K562 (cell line): ENCODE data around the gene SYS1. TPM values are rescaled to one million over a fixed set of nuclear protein-coding genes. Genes with fewer than 3 reads are reported as not detected.

Experiments
- ATAC-seq: fragments of 200-7000 bp; cut with Tn5 transposase; 3 replicates; pipeline ENCODE4 v1.9.1; 2020; ENCODE audit warnings: moderate library complexity
- Bru-seq: library from RNA; stranded (reverse); fragments of 400-500 nt; gene quantifications from one replicate; lab custom pipeline; 2021; lab: Mats Ljungman, UMichigan
- BruChase-seq, 2 experiments: library from RNA; stranded (reverse); fragments of 400-500 nt; gene quantifications; one replicate each; lab custom pipeline; 2021; lab: Mats Ljungman, UMichigan
- BruUV-seq: library from RNA; stranded (reverse); fragments of 400-500 nt; replicated peaks from 2 replicates; lab custom pipeline; 2021; lab: Mats Ljungman, UMichigan
- CTCF ChIA-PET: fragments of 300-600 bp; formaldehyde crosslinking; extraction: SDS; loops from one replicate; lab custom pipeline; 2021; ENCODE audit warnings: low intra/inter-chr PET ratio; lab: Yijun Ruan, JAX
- POLR2A ChIA-PET: fragments of 300-600, 350-650 bp; sonication (Branson Sonifier 250); formaldehyde crosslinking; extraction: SDS; loops from one replicate; lab custom pipeline; 2021; ENCODE audit warnings: antibody characterized with exemption, inconsistent platforms; lab: Yijun Ruan, JAX
- DNase-seq, 4 experiments: peaks; one replicate each; pipeline versions ENCODE4 v3.0.0 to v3.0.0-alpha.2; 2011 to 2018; ENCODE audit warnings: low spot score in 3 of 4, mixed read lengths in 3 of 4; ENCODE audit errors: extremely low read depth in 1 of 4
- FAIRE-seq: peaks from 2 replicates; lab custom pipeline; 2011; peaks lifted over from hg19 to GRCh38; lab: Jason Lieb, UNC
- H2AFZ ChIP-seq: 2 replicates; pipeline ENCODE4 v1.6.0; 2011; ENCODE audit warnings: low read depth, low read length, control low read depth, inconsistent platforms
- H3K27ac ChIP-seq: fragments of 200-600 bp; 3 replicates; pipeline ENCODE4 v1.8.0; 2011; ENCODE audit warnings: low read depth, mild to moderate bottlenecking, control low read depth, inconsistent platforms, low read length, moderate library complexity, mixed read lengths; ENCODE audit errors: extremely low read depth
- H3K27me3 ChIP-seq, 2 experiments: fragments of 300-600 bp in 1 of 2; 2 replicates in 1 of 2; 3 replicates in 1 of 2; pipeline versions ENCODE4 v1.6.0 to v1.8.0; 2011; ENCODE audit warnings: inconsistent platforms in 2 of 2, low read length in 2 of 2, mild to moderate bottlenecking in 1 of 2, mixed read lengths in 1 of 2, moderate library complexity in 1 of 2; ENCODE audit not compliant: control insufficient read depth in 2 of 2, insufficient read depth in 2 of 2
- H3K36me3 ChIP-seq: fragments of 300-600 bp; 3 replicates; pipeline ENCODE4 v1.8.0; 2011; ENCODE audit warnings: mild to moderate bottlenecking, low read length, inconsistent platforms; ENCODE audit not compliant: control insufficient read depth, insufficient read depth
- H3K4me1 ChIP-seq, 2 experiments: fragments of 200-600 bp in 1 of 2; replicated peaks in 1 of 2; 2 replicates in 1 of 2; 3 replicates in 1 of 2; pipeline versions ENCODE4 v1.5.1 to v1.8.0; 2011; ENCODE audit warnings: inconsistent platforms in 2 of 2, low read length in 2 of 2, mild to moderate bottlenecking in 1 of 2, mixed read lengths in 1 of 2, moderate library complexity in 1 of 2; ENCODE audit not compliant: control insufficient read depth in 2 of 2, insufficient read depth in 2 of 2
- H3K4me2 ChIP-seq: 2 replicates; pipeline ENCODE4 v1.6.1; 2011; ENCODE audit warnings: low read length, control low read depth, inconsistent platforms, mixed read lengths; ENCODE audit not compliant: insufficient read depth
- H3K4me3 ChIP-seq: fragments of 200-600 bp; sonication (generic), shearing (Covaris generic); 2 replicates; pipeline ENCODE4 v1.5.1; 2016; ENCODE audit warnings: control low read depth, inconsistent platforms
- H3K79me2 ChIP-seq: fragments of 200-600 bp; 3 replicates; pipeline ENCODE4 v1.8.0; 2011; ENCODE audit warnings: low read length, inconsistent platforms; ENCODE audit not compliant: control insufficient read depth, insufficient read depth
- H3K9ac ChIP-seq, 2 experiments: 2 replicates each; pipeline versions ENCODE4 v1.6.0 to v1.6.1; 2011; ENCODE audit warnings: low read depth in 2 of 2, low read length in 2 of 2, control low read depth in 1 of 2, inconsistent platforms in 1 of 2, mild to moderate bottlenecking in 1 of 2, mixed read lengths in 1 of 2; ENCODE audit not compliant: insufficient read depth in 1 of 2
- H3K9me1 ChIP-seq: one replicate; pipeline ENCODE4 v1.6.0; 2011; ENCODE audit warnings: inconsistent platforms, mild to moderate bottlenecking, low read length, moderate library complexity; ENCODE audit not compliant: control insufficient read depth, insufficient read depth
- H3K9me3 ChIP-seq: replicated peaks from 2 replicates; pipeline ENCODE4 v1.5.1; 2011; ENCODE audit warnings: low read depth, low read length, inconsistent platforms; ENCODE audit not compliant: control insufficient read depth, insufficient read depth
- H4K20me1 ChIP-seq: replicated peaks from 2 replicates; pipeline ENCODE4 v1.6.1; 2011; ENCODE audit warnings: low read length, inconsistent platforms, mixed read lengths; ENCODE audit not compliant: control insufficient read depth, insufficient read depth
- DPF2 ChIP-seq: fragments of 450-650 bp; IDR thresholded peaks from 2 replicates; pipeline ENCODE4 v1.6.1; 2016
- ETV5 ChIP-seq: sonication (generic); formaldehyde crosslinking; IDR thresholded peaks from 2 replicates; pipeline ENCODE4 v1.4.0; 2020; ENCODE audit warnings: low read depth, mild to moderate bottlenecking, missing genetic modification reagents
- HIVEP1 ChIP-seq: fragments of 250-450 bp; sonication (Bioruptor Pico); IDR thresholded peaks from 2 replicates; pipeline ENCODE4 v1.4.0; 2020; ENCODE audit warnings: mild to moderate bottlenecking
- HNRNPH1 ChIP-seq: fragments of 200-400 bp; formaldehyde crosslinking; optimal IDR thresholded peaks from 2 replicates; pipeline ENCODE3; 2017; ENCODE audit warnings: low read depth, mild to moderate bottlenecking, low read length, moderate library complexity
- MTF1 ChIP-seq: fragments of 250-450 bp; sonication (Bioruptor Pico); IDR thresholded peaks from 2 replicates; pipeline ENCODE4 v1.9.0; 2021; ENCODE audit warnings: moderate library complexity, mild to moderate bottlenecking, inconsistent platforms, borderline replicate concordance
- PHF21A ChIP-seq: fragments of 450-650 bp; IDR thresholded peaks from 2 replicates; pipeline ENCODE4 v1.6.1; 2017; ENCODE audit warnings: low read depth, borderline replicate concordance
- PTTG1 ChIP-seq: fragments of 450-650 bp; IDR thresholded peaks from 2 replicates; pipeline ENCODE4 v1.6.1; 2016; ENCODE audit warnings: low read depth, mild to moderate bottlenecking, missing genetic modification characterization, missing compliant biosample characterization
- RBM39 ChIP-seq: fragments of 200-400 bp; formaldehyde crosslinking; optimal IDR thresholded peaks from 2 replicates; pipeline ENCODE3; 2018; ENCODE audit warnings: low read depth, low read length
- RUNX1 ChIP-seq: sonication (generic); IDR thresholded peaks from 2 replicates; pipeline ENCODE4 v1.6.1; 2016; ENCODE audit warnings: antibody characterized with exemption, low read depth
- TAF1 ChIP-seq: IDR thresholded peaks from 2 replicates; pipeline ENCODE4 v1.6.1; 2011; ENCODE audit warnings: mild to moderate bottlenecking, low read length, moderate library complexity; ENCODE audit not compliant: insufficient read depth, control insufficient read depth, severe bottlenecking; ENCODE audit errors: extremely low read depth
- WGBS: fragments of 100-300 bp; shearing (Covaris generic); methylation state at CpG from one replicate; pipeline ENCODE4 v1.1.6; 2016; ENCODE audit warnings: low coverage, mixed read lengths; ENCODE audit not compliant: insufficient coverage; ENCODE audit errors: missing lambda C conversion rate; 5-methylcytosine and 5-hydroxymethylcytosine counted together
- in situ Hi-C: fragments of 300-500 bp; cut with MboI; formaldehyde crosslinking; loops from 4 replicates; pipeline ENCODE4 v1.15.0; 2018; ENCODE audit warnings: inconsistent platforms, mixed read lengths
- intact Hi-C: fragments of 100-400 bp; cut with micrococcal nuclease; formaldehyde crosslinking; loops from 2 replicates; pipeline ENCODE4 v1.14.2; 2022
- long read RNA-seq, 3 experiments: library from polyadenylated mRNA in 2 of 3; library from RNA in 1 of 3; unstranded in 2 of 3; stranded (forward) in 1 of 3; transcript quantifications; one replicate each; pipeline ENCODE4 v2.0.0, GENCODE V29; 2019 to 2022
- polyA minus RNA-seq, 3 experiments: library from RNA; depleted of rRNA, polyadenylated mRNA; stranded (reverse); fragments of >200 nt; gene quantifications; 2 replicates each; pipeline ENCODE4 v1.2.3, GENCODE V29; 2011
- polyA plus RNA-seq, 8 experiments: library from polyadenylated mRNA; depleted of rRNA in 4 of 8; stranded (reverse) in 5 of 8; unstranded in 3 of 8; fragments of >200 nt; fragmentation: Nextera tagmentation in 2 of 8; fragmentation: Illumina TruSeq in 1 of 8; extraction: Ambion mirVana in 2 of 8; extraction: Trizol in 1 of 8; gene quantifications; 2 replicates each; pipeline versions ENCODE4 v1.2.1 to v1.2.3, GENCODE V29; 2011 to 2014; ENCODE audit warnings: inconsistent platforms in 1 of 8, missing spikeins in 1 of 8
- total RNA-seq, 7 experiments: library from RNA; depleted of rRNA in 6 of 7; stranded (reverse); fragments of >200 nt in 6 of 7; fragmentation: Illumina TruSeq in 2 of 7; extraction: Trizol in 2 of 7; gene quantifications; 2 replicates each; pipeline versions ENCODE4 v1.2.1 to v1.2.3, GENCODE V29; 2011 to 2021; ENCODE audit warnings: low replicate concordance in 1 of 7
- TF ChIP-seq, protein P1 (sequence below): conservative IDR thresholded peaks from 2 replicates; pipeline ENCODE4 v1.6.1; 2011; ENCODE audit warnings: low read depth, mild to moderate bottlenecking, low read length; ENCODE audit not compliant: control insufficient read depth
- TF ChIP-seq, protein P2 (sequence below): fragments of 450-650 bp; IDR thresholded peaks from 2 replicates; pipeline ENCODE4 v1.7.0; 2016; ENCODE audit warnings: borderline replicate concordance

SYS1 gene
- 34.4 and 53.1 TPM in 2 replicates for total RNA-seq (2011; cell fraction: chromatin; rRNA removed; ENCODE audit: low replicate concordance)
- total RNA-seq (2011; cell fraction: nucleolus; rRNA removed), result 52.6 and 58.5 TPM in 2 replicates
- total RNA-seq (2011; cell fraction: nucleoplasm; rRNA removed), result 50.7 and 61.6 TPM in 2 replicates
- total RNA-seq (2014; rRNA removed) (11.1 and 17.5 TPM in 2 replicates), total RNA-seq (2014; rRNA removed; fragmentation: Illumina TruSeq; extraction: Trizol) (14.3 and 15.3 TPM in 2 replicates), total RNA-seq (2015; rRNA removed; fragmentation: Illumina TruSeq; extraction: Trizol) (16.4 and 17.5 TPM in 2 replicates), total RNA-seq (2021) (20.4 and 23.9 TPM in 2 replicates), polyA plus RNA-seq (2011; rRNA removed) (18.2 and 20.2 TPM in 2 replicates), polyA plus RNA-seq (2014; fragmentation: Illumina TruSeq; extraction: Trizol) (14.6 and 15.7 TPM in 2 replicates), polyA plus RNA-seq (2014; fragmentation: Nextera tagmentation; extraction: Ambion mirVana) (10 to 100 TPM; 16.4 to 25.2 TPM), polyA plus RNA-seq (2014; rRNA removed) (20.4 and 23.1 TPM in 2 replicates), polyA minus RNA-seq (2011; rRNA and poly(A)+ RNA removed) (23.2 and 26.3 TPM in 2 replicates), Bru-seq, nascent RNA (percentile 68 among the genes with signal in this experiment), BruChase-seq, experiment 1, labeled RNA remaining after a 2-hour chase (percentile 69 among the genes with signal in this experiment), BruChase-seq, experiment 2, labeled RNA remaining after a 6-hour chase (percentile 76 among the genes with signal in this experiment)
- polyA plus RNA-seq (2011; cell fraction: cytosol; rRNA removed), result 35.0 and 82.1 TPM in 2 replicates
- polyA plus RNA-seq (2011; cell fraction: nucleus; rRNA removed), result 19.4 and 23.5 TPM in 2 replicates
- 13.0 and 20.4 TPM in 2 replicates for polyA plus RNA-seq (2012)
- 15.1 and 22.5 TPM in 2 replicates for polyA minus RNA-seq (2011; cell fraction: cytosol; rRNA and poly(A)+ RNA removed)
- polyA minus RNA-seq (2011; cell fraction: nucleus; rRNA and poly(A)+ RNA removed), result 19.5 and 28.4 TPM in 2 replicates
- long read RNA-seq, experiment 1, transcript SYS1-205 (3 exons, 433 nt), result minor isoform, 18 of 80 reads
- long read RNA-seq, experiment 1, transcript SYS1-201 (4 exons, 2,862 nt), result major isoform, 40 of 80 reads
- long read RNA-seq, experiment 1, partial matches to known transcripts, result 17 of 80 reads
- long read RNA-seq, experiment 1, other reads (novel, unspliced or antisense), result 4 of 80 reads
- long read RNA-seq, experiment 2, transcript SYS1-201 (4 exons, 2,862 nt), result major isoform, 11 of 23 reads
- long read RNA-seq, experiment 2, partial matches to known transcripts, result 6 of 23 reads
- long read RNA-seq, experiment 2, other reads (novel, unspliced or antisense), result 4 of 23 reads
- long read RNA-seq, experiment 3, transcript SYS1-201 (4 exons, 2,862 nt), result major isoform, 28 of 32 reads
- long read RNA-seq, experiment 3, partial matches to known transcripts, result 0 of 32 reads
- long read RNA-seq, experiment 3, other reads (novel, unspliced or antisense), result 2 of 32 reads

DNA sequence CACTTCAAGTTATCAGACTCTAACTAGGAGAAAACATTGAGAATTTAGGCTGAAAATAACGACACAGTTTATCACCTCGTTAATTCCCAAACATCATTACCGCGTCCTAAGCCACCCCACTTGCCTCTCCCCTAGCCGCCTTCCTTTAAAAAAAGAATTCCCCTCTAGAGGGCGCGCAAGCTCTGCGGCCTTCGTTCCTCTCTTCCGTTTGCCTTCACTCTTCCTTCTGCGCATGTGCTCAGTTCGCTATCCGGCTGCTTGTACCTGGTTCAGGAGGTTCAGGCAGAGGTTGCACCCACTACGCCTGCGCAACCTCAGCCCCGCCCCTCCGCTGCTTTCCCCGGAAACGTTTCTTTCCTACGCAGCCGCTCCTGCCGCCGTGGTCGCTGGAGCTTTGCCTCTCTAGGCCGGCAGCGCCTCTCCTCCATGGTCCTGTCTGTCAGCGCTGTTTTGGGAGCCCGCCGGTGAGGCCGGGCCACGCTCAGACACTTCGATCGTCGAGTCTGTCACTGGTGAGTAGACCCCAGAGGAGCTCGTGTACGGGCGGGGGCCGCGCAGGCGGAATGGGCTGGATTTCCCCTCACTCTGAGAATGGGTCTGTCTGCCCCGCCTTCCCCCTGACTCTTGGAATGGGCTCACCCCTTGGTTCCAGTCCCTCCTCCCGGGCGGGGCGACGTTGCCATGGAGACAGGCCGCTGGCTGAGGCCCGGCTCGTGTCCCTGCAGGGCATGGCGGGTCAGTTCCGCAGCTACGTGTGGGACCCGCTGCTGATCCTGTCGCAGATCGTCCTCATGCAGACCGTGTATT, at the start of gene SYS1:
Gene SYS1 (plus strand): TSS at position 353 of the 807 bp plus-strand sequence. CDS start 376 bp downstream, at position 729.
- intact Hi-C loops (loop anchor here (2.0 to 10.0 kb wide), 3 partner anchors 40 to 612 kb away; partner anchors contain the start of gene ZNF335), in situ Hi-C loops (no loop called here)
- Histone ChIP-seq H3K79me2 (peaks cover 20% of the 10 kb centered on the region), H3K36me3 (peaks cover 31% of the 10 kb centered on the region), H4K20me1 (no peaks in the 10 kb centered on the region), H3K9ac (peak within 1 kb of the TSS; percentile 96 to 98), H3K27ac (peak within 1 kb of the TSS; percentile 98), H3K9me1 (no peaks in the 10 kb centered on the region), H3K4me3 (peak within 1 kb of the TSS; percentile 81), H3K27me3 (no peaks in the 10 kb centered on the region), H3K4me1 (peaks cover 11 to 24% of the 10 kb centered on the region in 2 experiments), H2AFZ (peak within 1 kb of the TSS; percentile 100), H3K4me2 (peak within 1 kb of the TSS; percentile 98), H3K9me3 (no peaks in the 10 kb centered on the region)
- ChIA-PET POLR2A (interaction anchor here (0.7 to 2.5 kb wide), 21 partner anchors 9 to 771 kb away, joined by 3 to 38 read pairs (median 3); partner anchors contain the start of genes PCIF1, SDC4 and TP53TG5), CTCF (interaction anchor here (0.7 to 2.3 kb wide), 4 partner anchors 74 to 408 kb away, joined by 3 to 12 read pairs (median 4); no protein-coding TSS in a partner anchor)
- ATAC-seq, result peak; percentile 97
- FAIRE-seq, result peak; percentile 100
- under 1% methylated on average over 55 of the region's 55 CpGs for WGBS
- no TSS peak for BruUV-seq
- peak; percentile 96 to 98 (median 96) for DNase-seq
- TF ChIP-seq MTF1 (CRISPR knock-in tag) (no peak), RUNX1 (no peak), HIVEP1 (CRISPR knock-in tag) (no peak), ETV5 (CRISPR knock-in tag) (peak; percentile 81), TAF1 (peak; percentile 54), PTTG1 (tag) (no peak), DPF2 (peak; percentile 28), HNRNPH1 (no peak), RBM39 (no peak), PHF21A (no peak)
- TF ChIP-seq, protein P1, sequence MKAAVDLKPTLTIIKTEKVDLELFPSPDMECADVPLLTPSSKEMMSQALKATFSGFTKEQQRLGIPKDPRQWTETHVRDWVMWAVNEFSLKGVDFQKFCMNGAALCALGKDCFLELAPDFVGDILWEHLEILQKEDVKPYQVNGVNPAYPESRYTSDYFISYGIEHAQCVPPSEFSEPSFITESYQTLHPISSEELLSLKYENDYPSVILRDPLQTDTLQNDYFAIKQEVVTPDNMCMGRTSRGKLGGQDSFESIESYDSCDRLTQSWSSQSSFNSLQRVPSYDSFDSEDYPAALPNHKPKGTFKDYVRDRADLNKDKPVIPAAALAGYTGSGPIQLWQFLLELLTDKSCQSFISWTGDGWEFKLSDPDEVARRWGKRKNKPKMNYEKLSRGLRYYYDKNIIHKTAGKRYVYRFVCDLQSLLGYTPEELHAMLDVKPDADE, result peak; percentile 83; the same call in 1 of the 2 replicates
- TF ChIP-seq, protein P2, sequence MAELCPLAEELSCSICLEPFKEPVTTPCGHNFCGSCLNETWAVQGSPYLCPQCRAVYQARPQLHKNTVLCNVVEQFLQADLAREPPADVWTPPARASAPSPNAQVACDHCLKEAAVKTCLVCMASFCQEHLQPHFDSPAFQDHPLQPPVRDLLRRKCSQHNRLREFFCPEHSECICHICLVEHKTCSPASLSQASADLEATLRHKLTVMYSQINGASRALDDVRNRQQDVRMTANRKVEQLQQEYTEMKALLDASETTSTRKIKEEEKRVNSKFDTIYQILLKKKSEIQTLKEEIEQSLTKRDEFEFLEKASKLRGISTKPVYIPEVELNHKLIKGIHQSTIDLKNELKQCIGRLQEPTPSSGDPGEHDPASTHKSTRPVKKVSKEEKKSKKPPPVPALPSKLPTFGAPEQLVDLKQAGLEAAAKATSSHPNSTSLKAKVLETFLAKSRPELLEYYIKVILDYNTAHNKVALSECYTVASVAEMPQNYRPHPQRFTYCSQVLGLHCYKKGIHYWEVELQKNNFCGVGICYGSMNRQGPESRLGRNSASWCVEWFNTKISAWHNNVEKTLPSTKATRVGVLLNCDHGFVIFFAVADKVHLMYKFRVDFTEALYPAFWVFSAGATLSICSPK, result no peak
